PC-9 (cell line): ENCODE results near the gene TUBGCP2. TPM values are rescaled to one million over a fixed set of nuclear protein-coding genes. Genes with fewer than 3 reads are reported as not detected.

Experiments
- BruUV-seq: library from RNA; stranded (reverse); fragments of 400-500 nt; replicated peaks from 2 replicates; lab custom pipeline; 2021; lab: Mats Ljungman, UMichigan
- CTCF ChIA-PET: fragments of 300-600 bp; sonication (Branson Sonifier 250); formaldehyde crosslinking; loops from one replicate; lab custom pipeline; 2022; ENCODE audit warnings: antibody characterized with exemption; lab: Charles Lee
- POLR2A ChIA-PET: fragments of 300-600 bp; sonication (Branson Sonifier 250); formaldehyde crosslinking; loops from one replicate; lab custom pipeline; 2022; ENCODE audit warnings: antibody characterized with exemption; ENCODE audit not compliant: unreplicated experiment; lab: Charles Lee
- DNase-seq, 2 experiments: peaks; one replicate each; pipeline versions ENCODE4 v3.0.0 to v3.0.0-alpha.2; 2015 to 2022; ENCODE audit warnings: mixed read lengths in 1 of 2
- H2AFZ ChIP-seq: fragments of 200-600 bp; sonication (generic); 2 replicates; pipeline ENCODE4 v1.8.1; 2017; ENCODE audit warnings: antibody characterized with exemption
- H3F3A ChIP-seq: fragments of 200-600 bp; sonication (generic); 2 replicates; pipeline ENCODE4 v1.8.1; 2017; ENCODE audit warnings: antibody characterized with exemption, mild to moderate bottlenecking, low read depth; ENCODE audit not compliant: insufficient read depth
- H3K27ac ChIP-seq: fragments of 200-600 bp; sonication (generic); 2 replicates; pipeline ENCODE4 v1.6.1; 2016; ENCODE audit warnings: mixed run types
- H3K27me3 ChIP-seq: fragments of 200-600 bp; sonication (generic); 2 replicates; pipeline ENCODE4 v1.6.1; 2016; ENCODE audit warnings: low read depth, mixed run types; ENCODE audit not compliant: insufficient read depth
- H3K36me3 ChIP-seq: fragments of 200-600 bp; sonication (generic); 2 replicates; pipeline ENCODE4 v1.6.1; 2016; ENCODE audit warnings: low read depth, mixed run types
- H3K4me1 ChIP-seq: fragments of 200-600 bp; sonication (generic); replicated peaks from 2 replicates; pipeline ENCODE4 v1.6.1; 2016; ENCODE audit warnings: mixed run types; ENCODE audit not compliant: insufficient read depth
- H3K4me2 ChIP-seq: fragments of 200-600 bp; sonication (generic); 2 replicates; pipeline ENCODE4 v1.6.1; 2017; ENCODE audit warnings: mixed run types
- H3K4me3 ChIP-seq: fragments of 200-600 bp; sonication (generic); 2 replicates; pipeline ENCODE4 v1.6.1; 2016; ENCODE audit warnings: mixed run types
- H3K79me2 ChIP-seq: fragments of 200-600 bp; sonication (generic); 2 replicates; pipeline ENCODE4 v1.6.1; 2017; ENCODE audit warnings: low read depth, mixed run types
- H3K9me2 ChIP-seq: fragments of 200-600 bp; sonication (generic); 2 replicates; pipeline ENCODE4 v1.8.1; 2017; ENCODE audit warnings: mild to moderate bottlenecking; ENCODE audit not compliant: insufficient read depth
- H3K9me3 ChIP-seq: fragments of 200-600 bp; sonication (generic); 2 replicates; pipeline ENCODE4 v1.8.1; 2016; ENCODE audit warnings: low read depth; ENCODE audit not compliant: insufficient read depth
- H4K20me1 ChIP-seq: fragments of 200-600 bp; sonication (generic); 2 replicates; pipeline ENCODE4 v1.8.1; 2017; ENCODE audit not compliant: insufficient read depth
- EZH2 ChIP-seq: fragments of 200-600 bp; sonication (generic); IDR thresholded peaks from 2 replicates; pipeline ENCODE4 v1.8.0; 2017; ENCODE audit warnings: antibody characterized with exemption, low read depth
- intact Hi-C: fragments of 100-400 bp; cut with micrococcal nuclease; formaldehyde crosslinking; loops from one replicate; pipeline ENCODE4 v1.10.0; 2022; ENCODE audit not compliant: unreplicated experiment
- total RNA-seq: library from RNA; stranded (reverse); gene quantifications from 2 replicates; pipeline ENCODE4 v1.2.3, GENCODE V29; 2021
- TF ChIP-seq, protein P1 (sequence below): fragments of 200-600 bp; sonication (generic); conservative IDR thresholded peaks from 2 replicates; pipeline ENCODE4 v1.6.1; 2017; ENCODE audit warnings: mixed run types, antibody characterized with exemption, mild to moderate bottlenecking, moderate library complexity

TUBGCP2 gene
- total RNA-seq, 1 experiment from 2014 or later = 52.8 TPM

DNA sequence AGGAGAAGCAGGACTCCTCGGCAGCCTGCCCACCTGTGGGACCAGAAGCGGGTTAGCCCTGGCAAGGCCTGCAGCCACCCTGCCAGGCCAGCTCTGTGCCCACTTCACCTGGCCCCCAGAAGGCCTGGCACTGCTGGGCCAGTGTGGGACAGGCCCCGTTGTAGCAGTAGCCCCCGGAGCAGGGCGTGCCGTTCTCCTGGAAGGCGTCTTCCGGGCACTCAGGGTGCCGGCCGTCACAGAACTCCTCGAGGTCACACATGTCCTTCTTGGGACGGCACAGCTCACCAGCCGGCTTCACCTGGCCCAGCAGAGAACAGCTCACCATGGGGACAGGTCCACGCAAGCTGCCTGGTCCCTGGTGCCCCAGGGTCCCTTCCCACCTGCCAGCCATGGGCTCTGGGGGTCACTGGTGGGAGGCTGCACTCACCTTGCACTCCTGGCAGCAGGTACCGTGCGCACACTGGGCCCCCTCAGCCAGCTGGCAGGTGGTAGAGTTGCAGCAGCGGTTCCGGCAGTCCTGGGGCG, 37.8 kb downstream of the TUBGCP2 start:
- Histone ChIP-seq H2AFZ (no peak overlapping the region), H4K20me1 (no peaks in the 10 kb centered on the region), H3K9me3 (no peaks in the 10 kb centered on the region), H3K36me3 (no peaks in the 10 kb centered on the region), H3F3A (no peaks in the 10 kb centered on the region), H3K4me3 (no peak overlapping the region), H3K79me2 (0 out of 2 replicates have a peak, but pooled peaks cover 5% of the 10 kb centered on the region), H3K4me1 (peaks cover 11% of the 10 kb centered on the region), H3K4me2 (no peak overlapping the region), H3K9me2 (no peaks in the 10 kb centered on the region), H3K27ac (no peak overlapping the region), H3K27me3 (no peaks in the 10 kb centered on the region)
- POLR2A ChIA-PET = no interaction called here
- no TSS peak for BruUV-seq
- intact Hi-C loops = no loop called here
- CTCF ChIA-PET = no interaction called here
- TF ChIP-seq EZH2 = no peak
- TF ChIP-seq, protein P1, sequence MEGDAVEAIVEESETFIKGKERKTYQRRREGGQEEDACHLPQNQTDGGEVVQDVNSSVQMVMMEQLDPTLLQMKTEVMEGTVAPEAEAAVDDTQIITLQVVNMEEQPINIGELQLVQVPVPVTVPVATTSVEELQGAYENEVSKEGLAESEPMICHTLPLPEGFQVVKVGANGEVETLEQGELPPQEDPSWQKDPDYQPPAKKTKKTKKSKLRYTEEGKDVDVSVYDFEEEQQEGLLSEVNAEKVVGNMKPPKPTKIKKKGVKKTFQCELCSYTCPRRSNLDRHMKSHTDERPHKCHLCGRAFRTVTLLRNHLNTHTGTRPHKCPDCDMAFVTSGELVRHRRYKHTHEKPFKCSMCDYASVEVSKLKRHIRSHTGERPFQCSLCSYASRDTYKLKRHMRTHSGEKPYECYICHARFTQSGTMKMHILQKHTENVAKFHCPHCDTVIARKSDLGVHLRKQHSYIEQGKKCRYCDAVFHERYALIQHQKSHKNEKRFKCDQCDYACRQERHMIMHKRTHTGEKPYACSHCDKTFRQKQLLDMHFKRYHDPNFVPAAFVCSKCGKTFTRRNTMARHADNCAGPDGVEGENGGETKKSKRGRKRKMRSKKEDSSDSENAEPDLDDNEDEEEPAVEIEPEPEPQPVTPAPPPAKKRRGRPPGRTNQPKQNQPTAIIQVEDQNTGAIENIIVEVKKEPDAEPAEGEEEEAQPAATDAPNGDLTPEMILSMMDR = no peak
- no peak for DNase-seq

DNA sequence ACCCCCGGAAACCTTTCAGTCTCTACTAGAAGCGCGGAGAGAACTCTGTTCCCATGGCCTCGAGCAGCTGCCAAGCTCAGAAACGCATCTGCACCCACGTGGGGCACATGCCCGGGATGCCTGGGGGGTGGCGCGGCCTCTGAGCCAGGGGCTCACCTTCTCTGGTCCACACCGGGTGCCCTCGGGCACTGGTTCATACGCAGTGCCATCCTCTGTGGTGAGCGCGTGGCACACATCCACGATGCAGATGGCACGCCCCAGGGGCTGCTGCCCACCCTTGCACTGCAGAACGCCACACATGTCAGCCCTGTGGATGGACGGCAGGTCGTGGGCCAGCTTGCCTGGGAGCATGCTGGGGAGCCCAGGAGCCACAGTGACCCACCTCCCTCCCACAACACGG, 38.5 kb downstream of the TUBGCP2 start:
- Histone ChIP-seq H3K9me3 (no peaks in the 10 kb centered on the region), H2AFZ (no peak overlapping the region), H3F3A (no peaks in the 10 kb centered on the region; the same call in 1 of the 2 replicates), H3K4me1 (peaks cover 14% of the 10 kb centered on the region), H3K27me3 (no peaks in the 10 kb centered on the region), H3K36me3 (no peaks in the 10 kb centered on the region), H3K79me2 (no peaks in the 10 kb centered on the region), H3K4me3 (no peak overlapping the region), H3K27ac (no peak overlapping the region), H3K9me2 (no peaks in the 10 kb centered on the region), H4K20me1 (no peaks in the 10 kb centered on the region), H3K4me2 (no peak overlapping the region)
- ChIA-PET POLR2A (no interaction called here), CTCF (no interaction called here)
- intact Hi-C loops = no loop called here
- DNase-seq = no peak
- no peak for TF ChIP-seq EZH2
- TF ChIP-seq, protein P1 = no peak
- no TSS peak for BruUV-seq

DNA sequence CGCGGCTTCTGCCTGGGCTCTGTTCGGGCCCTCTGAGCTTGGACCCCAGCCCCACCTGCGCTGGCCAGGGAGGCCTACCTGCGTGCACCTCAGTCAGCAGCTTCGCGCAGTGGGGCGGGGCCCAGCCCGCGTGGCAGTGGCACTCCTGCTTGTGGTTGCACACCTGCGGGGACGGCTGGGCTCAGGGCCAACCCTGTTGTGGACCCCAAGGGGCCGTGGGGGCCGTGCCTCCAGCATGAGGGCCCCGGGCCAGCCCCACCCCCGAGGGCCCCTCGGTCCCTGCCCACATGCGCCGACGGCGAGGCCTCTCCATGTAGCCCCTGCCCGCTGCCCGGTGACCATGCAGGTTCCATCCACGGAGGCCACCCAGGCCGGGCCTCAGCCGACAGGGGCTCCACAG, 39.3 kb downstream of the TUBGCP2 start:
- H3K36me3 ChIP-seq = no peaks in the 10 kb centered on the region
- no peak overlapping the region for H2AFZ ChIP-seq
- no peak for DNase-seq
- no TSS peak for BruUV-seq
- H3K4me2 ChIP-seq = no peak overlapping the region
- CTCF ChIA-PET = no interaction called here
- intact Hi-C loops = no loop called here
- no peaks in the 10 kb centered on the region for H3K9me2 ChIP-seq
- POLR2A ChIA-PET = no interaction called here
- no peaks in the 10 kb centered on the region; the same call in 1 of the 2 replicates for H3F3A ChIP-seq
- H3K9me3 ChIP-seq = no peaks in the 10 kb centered on the region
- H3K27me3 ChIP-seq = no peaks in the 10 kb centered on the region
- H3K4me1 ChIP-seq = peaks cover 11% of the 10 kb centered on the region
- no peak overlapping the region for H3K27ac ChIP-seq
- H4K20me1 ChIP-seq = no peaks in the 10 kb centered on the region
- no peaks in the 10 kb centered on the region for H3K79me2 ChIP-seq
- no peak overlapping the region for H3K4me3 ChIP-seq
- TF ChIP-seq EZH2 = no peak
- TF ChIP-seq, protein P1 = no peak
